Measurements from ENCODE around the gene NOXRED1.

The NOXRED1 gene

DNA sequence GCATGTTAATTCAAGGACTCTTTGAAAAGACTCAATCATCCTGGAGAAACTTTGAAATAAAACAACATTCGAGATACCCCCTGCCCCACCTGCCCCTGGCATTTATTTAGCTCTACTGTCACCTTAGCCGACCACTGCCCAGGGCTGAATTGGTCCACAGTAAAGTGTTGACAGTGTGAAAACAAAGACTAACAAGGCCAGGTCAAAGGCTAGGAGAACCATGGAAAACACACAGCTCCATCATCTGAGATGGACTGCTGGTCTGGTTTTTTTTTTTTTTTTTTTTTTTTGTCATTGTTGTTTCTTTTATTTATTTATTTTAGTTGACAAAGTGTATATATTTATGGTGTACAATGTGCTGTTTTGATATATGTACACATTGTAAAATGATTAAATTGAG, 76.8 kb downstream of the NOXRED1 start:
- TF ChIP-seq SIN3A (IDR thresholded peaks at IDR 0.05; ENCODE audit: borderline replicate concordance, insufficient read depth, low read length) (no peak), TAF1 (IDR thresholded peaks at IDR 0.05; ENCODE audit: borderline replicate concordance, insufficient read depth, low read length) (no peak), POLR2AphosphoS5 (IDR thresholded peaks at IDR 0.05; ENCODE audit: low read depth, low read length) (no peak), FOXP2 (optimal IDR thresholded peaks at IDR 0.05; ENCODE audit: borderline replicate concordance, extremely low read depth, extremely low read length, insufficient read depth) (no peak)
- TF ChIP-seq, protein P1, sequence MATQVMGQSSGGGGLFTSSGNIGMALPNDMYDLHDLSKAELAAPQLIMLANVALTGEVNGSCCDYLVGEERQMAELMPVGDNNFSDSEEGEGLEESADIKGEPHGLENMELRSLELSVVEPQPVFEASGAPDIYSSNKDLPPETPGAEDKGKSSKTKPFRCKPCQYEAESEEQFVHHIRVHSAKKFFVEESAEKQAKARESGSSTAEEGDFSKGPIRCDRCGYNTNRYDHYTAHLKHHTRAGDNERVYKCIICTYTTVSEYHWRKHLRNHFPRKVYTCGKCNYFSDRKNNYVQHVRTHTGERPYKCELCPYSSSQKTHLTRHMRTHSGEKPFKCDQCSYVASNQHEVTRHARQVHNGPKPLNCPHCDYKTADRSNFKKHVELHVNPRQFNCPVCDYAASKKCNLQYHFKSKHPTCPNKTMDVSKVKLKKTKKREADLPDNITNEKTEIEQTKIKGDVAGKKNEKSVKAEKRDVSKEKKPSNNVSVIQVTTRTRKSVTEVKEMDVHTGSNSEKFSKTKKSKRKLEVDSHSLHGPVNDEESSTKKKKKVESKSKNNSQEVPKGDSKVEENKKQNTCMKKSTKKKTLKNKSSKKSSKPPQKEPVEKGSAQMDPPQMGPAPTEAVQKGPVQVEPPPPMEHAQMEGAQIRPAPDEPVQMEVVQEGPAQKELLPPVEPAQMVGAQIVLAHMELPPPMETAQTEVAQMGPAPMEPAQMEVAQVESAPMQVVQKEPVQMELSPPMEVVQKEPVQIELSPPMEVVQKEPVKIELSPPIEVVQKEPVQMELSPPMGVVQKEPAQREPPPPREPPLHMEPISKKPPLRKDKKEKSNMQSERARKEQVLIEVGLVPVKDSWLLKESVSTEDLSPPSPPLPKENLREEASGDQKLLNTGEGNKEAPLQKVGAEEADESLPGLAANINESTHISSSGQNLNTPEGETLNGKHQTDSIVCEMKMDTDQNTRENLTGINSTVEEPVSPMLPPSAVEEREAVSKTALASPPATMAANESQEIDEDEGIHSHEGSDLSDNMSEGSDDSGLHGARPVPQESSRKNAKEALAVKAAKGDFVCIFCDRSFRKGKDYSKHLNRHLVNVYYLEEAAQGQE (IDR thresholded peaks at IDR 0.05; ENCODE audit: insufficient read depth in 1 of 2, low read depth in 2 of 2, low read length in 2 of 2) = no peak

GRCh38 chr14:77344377-77344996, 78.8 kb downstream of the NOXRED1 start:
- TF ChIP-seq FOXP2 (optimal IDR thresholded peaks at IDR 0.05; ENCODE audit: borderline replicate concordance, extremely low read depth, extremely low read length, insufficient read depth) (no peak), POLR2AphosphoS5 (IDR thresholded peaks at IDR 0.05; ENCODE audit: low read depth, low read length) (no peak), SIN3A (IDR thresholded peaks at IDR 0.05; ENCODE audit: borderline replicate concordance, insufficient read depth, low read length) (no peak), TAF1 (IDR thresholded peaks at IDR 0.05; ENCODE audit: borderline replicate concordance, insufficient read depth, low read length) (no peak)
- TF ChIP-seq, protein P1 (IDR thresholded peaks at IDR 0.05; ENCODE audit: insufficient read depth in 1 of 2, low read depth in 2 of 2, low read length in 2 of 2) = no peak
